NB4 (cell line): ENCODE data around the gene PRR35.

Experiments used
- CTCF ChIP-seq: IDR thresholded peaks from one replicate; pipeline ENCODE4 v1.5.1; 2012; ENCODE audit warnings: low read depth, low read length
- MAX ChIP-seq: IDR thresholded peaks from 2 replicates; pipeline ENCODE4 v1.6.1; 2011; ENCODE audit warnings: low read depth, low read length
- MYC ChIP-seq: IDR thresholded peaks from 2 replicates; pipeline ENCODE4 v1.6.1; 2011; ENCODE audit warnings: low read depth, low read length
- POLR2A ChIP-seq: IDR thresholded peaks from 2 replicates; pipeline ENCODE4 v1.6.1; 2011; ENCODE audit warnings: mild to moderate bottlenecking; ENCODE audit not compliant: insufficient read length; ENCODE audit errors: extremely low read depth

- TF ChIP-seq CTCF (no peak), POLR2A (no peak), MYC (no peak), MAX (no peak)
Measured at GRCh38 chr16:524274-525040, 35.7 kb upstream of the PRR35 start.
